AG09309 (cell line): ENCODE results near the gene SPEF2.
"Not testable (repeated sequence)": the region's sequence is repeated elsewhere in the genome, so short reads cannot be mapped to it uniquely, and the experiment has no call there.

ENCODE experiments used
- DNase-seq: peaks from one replicate; pipeline ENCODE4 v3.0.0-alpha.2; 2010; ENCODE audit warnings: low read depth
- H3K4me3 ChIP-seq: 2 replicates; pipeline ENCODE4 v1.5.1; 2011; ENCODE audit warnings: mild to moderate bottlenecking, low read depth, low read length, moderate library complexity; ENCODE audit not compliant: control insufficient read depth
- CTCF ChIP-seq: IDR thresholded peaks from 2 replicates; pipeline ENCODE4 v1.5.1; 2011; ENCODE audit warnings: mild to moderate bottlenecking, low read depth, low read length, inconsistent platforms; ENCODE audit not compliant: insufficient read depth, control insufficient read depth; ENCODE audit errors: missing control alignments

Gene SPEF2

DNA sequence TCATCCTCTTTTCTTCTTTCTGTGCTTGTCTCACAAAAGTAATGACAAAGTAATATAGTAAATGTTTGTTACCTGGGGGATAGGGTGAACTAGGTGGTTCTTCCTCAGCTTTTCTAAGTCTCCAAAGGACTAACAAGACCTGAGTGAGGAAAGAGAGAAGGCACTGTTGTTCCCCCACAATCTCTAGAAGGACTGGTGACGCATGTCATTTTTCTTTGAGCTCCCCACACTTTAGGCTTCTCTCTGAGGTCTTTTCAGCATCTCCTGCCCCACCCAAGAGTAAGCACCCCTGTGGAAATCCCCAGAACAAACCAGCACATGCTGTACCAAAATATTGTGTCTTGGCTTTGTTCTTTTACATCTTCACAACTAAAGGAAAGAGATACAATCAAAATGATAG lies 236.6 kb downstream of the SPEF2 start:
- H3K4me3 ChIP-seq: no peak overlapping the region
- DNase-seq: no peak
- TF ChIP-seq CTCF: no peak

DNA sequence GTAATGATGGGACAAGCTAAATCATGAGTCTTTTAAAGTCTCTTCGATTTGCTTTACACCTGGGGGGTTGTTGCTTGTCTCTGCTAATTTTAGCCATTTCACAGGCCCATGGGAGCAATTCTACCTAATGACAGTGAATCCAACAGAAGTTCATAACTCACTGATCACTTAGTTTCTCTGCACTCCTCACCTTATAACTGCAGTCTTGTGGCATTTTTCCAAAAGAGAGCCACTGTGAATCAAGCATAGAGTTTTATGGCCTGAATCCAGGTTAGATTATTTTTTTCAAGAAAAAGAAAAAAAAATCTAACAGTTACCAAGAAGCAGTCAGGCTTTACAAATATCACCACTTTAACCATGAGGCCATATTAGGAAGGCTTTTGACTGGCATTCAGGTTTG lies 237.5 kb downstream of the SPEF2 start:
- no peak for DNase-seq
- no peak overlapping the region for H3K4me3 ChIP-seq
- no peak for TF ChIP-seq CTCF

DNA sequence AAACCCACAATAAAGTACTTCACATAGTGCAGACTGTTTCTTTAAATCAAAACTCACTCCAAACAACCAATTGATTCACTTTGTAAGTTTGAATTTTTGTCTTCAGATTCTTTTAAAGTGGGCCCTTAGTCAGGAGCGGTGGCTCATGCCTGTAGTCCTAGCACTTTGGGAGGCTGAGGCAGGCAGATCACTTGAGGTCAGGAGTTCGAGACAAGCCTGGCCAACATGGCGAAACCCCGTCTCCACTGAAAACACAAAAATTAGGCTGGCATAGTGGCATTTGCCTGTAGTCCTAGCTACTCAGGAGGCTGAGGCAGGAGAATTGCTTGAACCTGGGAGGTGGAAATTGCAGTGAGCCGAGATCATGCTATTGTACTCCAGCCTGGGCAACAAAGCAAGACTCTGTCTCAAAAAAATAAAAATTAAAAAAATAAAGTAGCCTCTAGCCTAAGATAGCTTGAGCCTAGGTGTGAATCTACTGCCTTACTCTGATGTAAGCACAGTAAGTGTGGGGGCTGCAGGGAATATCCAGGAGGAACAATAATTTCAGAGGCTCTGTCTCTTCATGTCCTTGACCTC lies 238.6 kb downstream of the SPEF2 start:
- H3K4me3 ChIP-seq, DNase-seq: not testable (repeated sequence)

DNA sequence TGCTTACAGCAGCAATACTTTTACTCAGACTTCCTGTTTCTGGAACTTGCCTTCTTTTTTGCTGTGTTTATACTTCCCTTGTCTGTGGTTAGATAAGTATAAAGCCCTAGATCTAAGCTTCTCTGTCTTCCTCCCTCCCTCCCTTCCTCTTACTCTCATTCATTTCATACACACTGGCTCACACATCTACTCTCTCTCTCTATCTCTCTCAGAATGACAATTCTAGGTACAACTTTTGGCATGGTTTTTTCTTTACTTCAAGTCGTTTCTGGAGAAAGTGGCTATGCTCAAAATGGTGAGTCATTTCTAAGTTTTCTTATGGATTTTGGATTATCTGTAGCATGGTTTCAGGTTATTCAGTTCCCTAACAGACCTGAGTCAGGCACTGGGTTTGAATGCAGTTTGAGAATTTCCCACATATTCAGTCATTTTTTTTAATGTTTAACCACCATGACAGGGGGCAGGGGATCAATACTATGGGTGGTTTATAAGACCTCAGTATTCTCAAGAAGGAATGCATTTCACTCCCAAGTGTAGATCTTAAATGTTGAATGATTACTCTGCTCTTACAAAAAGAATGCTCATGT lies 239.2 kb downstream of the SPEF2 start, which contains the start of gene IL7R:
IL7R (plus strand) TSS at position 127 of the 587 bp plus-strand sequence; CDS start at position 214, 87 bp downstream.
- DNase-seq: no peak
- TF ChIP-seq CTCF: no peak
- H3K4me3 ChIP-seq: peak within 1 kb of the TSS; percentile 33

DNA sequence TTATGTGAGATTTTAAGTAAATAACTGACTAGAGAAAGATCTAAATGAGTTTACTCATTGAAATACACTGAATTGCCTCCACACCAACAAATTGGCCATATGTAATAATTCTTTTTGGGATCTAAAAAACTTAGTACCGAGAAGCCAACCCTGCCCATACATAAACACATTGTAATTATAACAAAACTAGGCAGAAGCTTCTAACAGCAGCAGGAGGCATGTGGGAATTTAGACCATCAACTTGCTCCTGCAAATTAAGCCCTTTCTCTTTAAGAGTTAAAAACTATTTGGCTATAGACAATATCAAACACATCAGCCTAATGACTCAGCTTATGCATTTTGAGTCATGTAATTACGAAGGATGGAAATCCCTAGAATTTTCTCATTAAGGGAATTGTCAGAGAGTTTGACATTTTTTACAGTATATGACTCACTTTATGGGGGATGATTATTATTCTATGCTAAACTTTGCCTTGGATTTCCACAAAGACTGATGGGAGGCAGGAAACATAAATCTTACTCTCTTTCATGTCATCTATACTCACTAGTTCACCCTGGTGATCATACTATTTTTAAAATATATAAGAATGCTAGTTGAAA lies 240.0 kb downstream of the SPEF2 start:
- peak overlapping the region; percentile 33 for H3K4me3 ChIP-seq
- no peak for TF ChIP-seq CTCF
- peak; percentile 75 for DNase-seq

GRCh38 chr5:35859101-35859661 lies 241.5 kb downstream of the SPEF2 start:
- no peak for DNase-seq
- peak overlapping the region; percentile 5; the same call in 1 of the 2 replicates for H3K4me3 ChIP-seq
- no peak for TF ChIP-seq CTCF

GRCh38 chr5:35860686-35861085 lies 243.0 kb downstream of the SPEF2 start:
- H3K4me3 ChIP-seq: no peak overlapping the region
- DNase-seq: peak; percentile 89
- TF ChIP-seq CTCF: no peak
